Measurements from ENCODE around the gene WDR93. TPM values are rescaled to one million over a fixed set of nuclear protein-coding genes. Genes with fewer than 3 reads are reported as not detected.
A peak's percentile ranks its signal among the peaks of the same experiment; 100 is the strongest.

Gene WDR93
- total and polyA plus RNA-seq, 2 of the 4 experiments (the other 2 are of a cell fraction): not detected

- no peaks in the 10 kb centered on the region for H3K27me3 ChIP-seq (ENCODE audit: control insufficient read depth, insufficient read depth, low read length)
- ChIA-PET POLR2A (ENCODE audit: unreplicated experiment) (no interaction called here), CTCF (no interaction called here)
- H3K4me3 ChIP-seq (ENCODE audit: insufficient read depth, low read depth, low read length): no peak overlapping the region
- H2AK9ac ChIP-seq (replicated peaks; ENCODE audit: low read depth, low read length, poor library complexity): no peak overlapping the region
- no peak overlapping the region for H3K9ac ChIP-seq (ENCODE audit: low read depth, low read length)
- DNase-seq (peak; percentile 61), ATAC-seq (ENCODE audit: low read depth) (peak; percentile 49)
- H3K36me3 ChIP-seq (ENCODE audit: control insufficient read depth, insufficient read depth, low read length): no peaks in the 10 kb centered on the region
- no peaks in the 10 kb centered on the region for H3K79me1 ChIP-seq (ENCODE audit: low read depth in 1 of 2, low read length in 2 of 2)
- no peak overlapping the region for H3K4me2 ChIP-seq (ENCODE audit: low read depth, low read length)
- 0 out of 2 replicates have a peak, but pooled peaks cover 2% of the 10 kb centered on the region for H3K9me1 ChIP-seq (ENCODE audit: insufficient read depth, low read length)
- no peak overlapping the region for H2BK120ac ChIP-seq (ENCODE audit: low read depth, low read length)
- no peak overlapping the region for H3K27ac ChIP-seq (ENCODE audit: insufficient read depth, low read length)
- no peak for TF ChIP-seq FOS (IDR thresholded peaks at IDR 0.05; ENCODE audit: low read depth, low read length)
- no peak for TF ChIP-seq RFX5 (IDR thresholded peaks at IDR 0.05; ENCODE audit: low read depth, low read length)
- TF ChIP-seq MXI1 (IDR thresholded peaks at IDR 0.05; ENCODE audit: borderline replicate concordance, low read depth, low read length): no peak
- TF ChIP-seq BHLHE40 (IDR thresholded peaks at IDR 0.05; ENCODE audit: low read depth, low read length): no peak
- no peak for TF ChIP-seq NFE2L2 (IDR thresholded peaks at IDR 0.05; ENCODE audit: low read depth, low read length)
- no peak for TF ChIP-seq ELK1 (IDR thresholded peaks at IDR 0.05; ENCODE audit: borderline replicate concordance, low read depth, low read length)
- TF ChIP-seq CHD1 (IDR thresholded peaks at IDR 0.05; ENCODE audit: low read depth, low read length): no peak
- TF ChIP-seq MAFK (IDR thresholded peaks at IDR 0.05; ENCODE audit: low read depth, low read length): no peak
- no peak for TF ChIP-seq POLR2A (IDR thresholded peaks at IDR 0.05; ENCODE audit: low read depth, low read length)
- TF ChIP-seq RCOR1 (IDR thresholded peaks at IDR 0.05; ENCODE audit: insufficient replicate concordance, low read length): no peak
- TF ChIP-seq MAZ (IDR thresholded peaks at IDR 0.05; ENCODE audit: borderline replicate concordance, low read depth, low read length): no peak
- no peak for TF ChIP-seq CTCF (conservative IDR thresholded peaks at IDR 0.05; ENCODE audit: low read depth, low read length)
- no peak for TF ChIP-seq SMC3 (IDR thresholded peaks at IDR 0.05; ENCODE audit: low read depth, low read length)
- TF ChIP-seq RAD21 (IDR thresholded peaks at IDR 0.05; ENCODE audit: low read length): no peak
- no peak for TF ChIP-seq CEBPB (IDR thresholded peaks at IDR 0.05; ENCODE audit: low read depth, low read length)
- 82% methylated on average over 7 of the region's 12 CpGs; no CpG with 5 or more reads in 1 of the 2 experiments for WGBS, 2 experiments (ENCODE audit: extremely low coverage in 2 of 2, insufficient read length in 1 of 2)
- in situ Hi-C loops (cut with MboI; ENCODE audit: low sequenced_read_pairs) (no loop called here), intact Hi-C loops (cut with micrococcal nuclease) (no loop called here), dilution Hi-C loops (cut with HindIII; ENCODE audit: low sequenced_read_pairs, unreplicated experiment) (no loop called here)
- no peak overlapping the region for H2BK5ac ChIP-seq (ENCODE audit: low read depth, low read length, poor library complexity, severe bottlenecking)
- H3K4me1 ChIP-seq (ENCODE audit: control insufficient read depth, insufficient read depth, low read length): no peaks in the 10 kb centered on the region
- H3K4ac ChIP-seq (ENCODE audit: low read depth, low read length): no peak overlapping the region
- no peaks in the 10 kb centered on the region for H4K20me1 ChIP-seq (ENCODE audit: insufficient read depth, low read length)
- no peaks in the 10 kb centered on the region for H3K9me3 ChIP-seq (ENCODE audit: control insufficient read depth, insufficient read depth, low read length)
- no peak overlapping the region for H3K18ac ChIP-seq (ENCODE audit: low read depth, low read length)
- no peak overlapping the region; the same call in 1 of the 2 replicates for H3K14ac ChIP-seq (replicated peaks; ENCODE audit: low read depth, low read length)
- H4K5ac ChIP-seq (ENCODE audit: low read depth, low read length): no peak overlapping the region
- H2AFZ ChIP-seq (replicated peaks; ENCODE audit: low read length, poor library complexity): peak overlapping the region; percentile 48
- no peak overlapping the region for H2BK15ac ChIP-seq (ENCODE audit: low read depth, low read length)
- no peak overlapping the region for H4K91ac ChIP-seq (ENCODE audit: insufficient read depth, low read depth, low read length)
- H3K23ac ChIP-seq (ENCODE audit: low read depth, low read length): no peak overlapping the region
- H3K56ac ChIP-seq (ENCODE audit: extremely low read depth, insufficient read depth, low read length): peak overlapping the region; percentile 0; the same call in 1 of the 2 replicates
- H4K8ac ChIP-seq (ENCODE audit: low read depth in 2 of 2, low read length in 2 of 2): no peak overlapping the region
- no peak overlapping the region for H2AK5ac ChIP-seq (ENCODE audit: low read depth, low read length)
- no peak overlapping the region for H2BK20ac ChIP-seq (ENCODE audit: low read depth, low read length)
- BruUV-seq (replicated peaks): no TSS peak
Measured at GRCh38 chr15:89672221-89673164, 18.1 kb upstream of the WDR93 start.

Data from IMR-90 (cell line).